Astrocyte of the cerebellum (primary cell): Measurements from ENCODE around the gene MICAL3.
A peak's percentile ranks its signal among the peaks of the same experiment; 100 is the strongest.

Experiments used
- DNase-seq: peaks from one replicate; pipeline ENCODE4 v3.0.0-alpha.2; 2011; ENCODE audit warnings: low read depth
- H3K4me3 ChIP-seq: 2 replicates; pipeline ENCODE4 v1.5.1; 2011; ENCODE audit warnings: mild to moderate bottlenecking, low read depth, low read length, moderate library complexity
- in situ Hi-C: cut with HindIII; loops from 2 replicates; pipeline ENCODE4 v1.10.0; 2017; ENCODE audit warnings: low sequenced_read_pairs
- TF ChIP-seq, protein P1 (sequence below): IDR thresholded peaks from 2 replicates; pipeline ENCODE4 v1.5.1; 2012; ENCODE audit warnings: low read length, low read depth, moderate library complexity, mild to moderate bottlenecking; ENCODE audit errors: missing control alignments

The MICAL3 gene

DNA sequence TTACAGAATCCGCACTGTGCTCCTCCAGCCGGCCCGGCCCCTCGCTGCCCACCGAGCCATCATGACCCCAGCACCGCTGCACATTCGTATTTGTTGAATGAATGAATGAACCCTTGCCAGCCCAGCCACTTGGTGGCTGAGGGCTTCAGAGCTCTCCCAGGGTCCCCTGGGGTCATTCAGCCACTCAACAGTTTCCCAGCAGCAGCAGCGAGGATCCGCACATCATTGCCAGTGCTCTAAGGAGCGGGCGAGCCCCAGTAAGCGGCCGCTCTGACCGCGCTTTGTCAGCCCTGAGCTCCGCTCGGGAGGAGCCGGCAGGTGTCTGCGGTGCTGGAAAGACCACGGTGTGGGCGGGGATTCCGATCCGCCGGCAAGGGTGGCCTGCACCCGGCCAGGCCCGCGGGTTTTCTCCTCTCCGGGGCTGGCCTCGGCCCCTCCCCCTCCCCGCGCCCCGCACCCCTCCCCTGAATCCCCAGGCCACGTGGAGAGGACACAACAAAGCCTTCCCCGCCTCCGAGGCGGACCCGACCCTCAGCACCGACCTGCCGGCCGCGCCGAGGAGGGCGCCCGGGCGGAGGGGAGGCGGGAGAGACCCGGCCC lies 250.7 kb downstream of the MICAL3 start:
- no peak for DNase-seq
- in situ Hi-C loops: no loop called here
- H3K4me3 ChIP-seq: peak overlapping the region; percentile 55
- TF ChIP-seq, protein P1, sequence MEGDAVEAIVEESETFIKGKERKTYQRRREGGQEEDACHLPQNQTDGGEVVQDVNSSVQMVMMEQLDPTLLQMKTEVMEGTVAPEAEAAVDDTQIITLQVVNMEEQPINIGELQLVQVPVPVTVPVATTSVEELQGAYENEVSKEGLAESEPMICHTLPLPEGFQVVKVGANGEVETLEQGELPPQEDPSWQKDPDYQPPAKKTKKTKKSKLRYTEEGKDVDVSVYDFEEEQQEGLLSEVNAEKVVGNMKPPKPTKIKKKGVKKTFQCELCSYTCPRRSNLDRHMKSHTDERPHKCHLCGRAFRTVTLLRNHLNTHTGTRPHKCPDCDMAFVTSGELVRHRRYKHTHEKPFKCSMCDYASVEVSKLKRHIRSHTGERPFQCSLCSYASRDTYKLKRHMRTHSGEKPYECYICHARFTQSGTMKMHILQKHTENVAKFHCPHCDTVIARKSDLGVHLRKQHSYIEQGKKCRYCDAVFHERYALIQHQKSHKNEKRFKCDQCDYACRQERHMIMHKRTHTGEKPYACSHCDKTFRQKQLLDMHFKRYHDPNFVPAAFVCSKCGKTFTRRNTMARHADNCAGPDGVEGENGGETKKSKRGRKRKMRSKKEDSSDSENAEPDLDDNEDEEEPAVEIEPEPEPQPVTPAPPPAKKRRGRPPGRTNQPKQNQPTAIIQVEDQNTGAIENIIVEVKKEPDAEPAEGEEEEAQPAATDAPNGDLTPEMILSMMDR: no peak

DNA sequence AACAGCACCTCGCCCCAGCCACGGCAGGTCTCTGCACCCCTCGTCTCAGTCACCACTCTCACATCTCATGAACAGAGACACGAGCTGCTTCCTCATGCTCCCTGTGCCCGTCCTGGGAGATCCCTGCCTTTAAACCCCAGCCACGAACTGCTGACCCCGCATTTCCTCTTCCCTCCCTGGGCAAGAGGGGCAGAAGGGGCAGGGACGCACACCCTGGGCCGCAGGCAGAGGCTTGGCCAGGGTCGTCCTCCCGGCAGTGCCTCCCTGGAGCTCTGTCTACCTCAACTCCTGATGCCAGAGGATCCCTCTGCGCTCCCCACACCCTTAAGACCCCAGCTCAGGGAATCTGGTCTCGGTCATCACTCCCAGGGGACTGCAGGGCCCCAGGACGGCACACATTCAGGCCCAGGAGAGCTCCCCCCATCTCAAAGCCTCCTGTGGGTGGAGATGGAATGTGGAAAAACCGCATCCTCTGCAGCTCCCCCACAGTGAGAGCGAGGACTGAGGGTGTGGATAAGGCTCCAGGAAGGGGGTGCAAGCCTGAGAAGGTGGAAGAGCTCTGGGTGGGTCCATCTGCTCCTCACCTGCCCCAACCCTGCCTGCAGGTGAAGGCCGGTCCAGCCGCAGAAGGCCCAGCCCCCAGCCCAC lies 251.3 kb downstream of the MICAL3 start:
- TF ChIP-seq, protein P1: no peak
- in situ Hi-C loops: no loop called here
- H3K4me3 ChIP-seq: peak overlapping the region; percentile 55
- no peak for DNase-seq

DNA sequence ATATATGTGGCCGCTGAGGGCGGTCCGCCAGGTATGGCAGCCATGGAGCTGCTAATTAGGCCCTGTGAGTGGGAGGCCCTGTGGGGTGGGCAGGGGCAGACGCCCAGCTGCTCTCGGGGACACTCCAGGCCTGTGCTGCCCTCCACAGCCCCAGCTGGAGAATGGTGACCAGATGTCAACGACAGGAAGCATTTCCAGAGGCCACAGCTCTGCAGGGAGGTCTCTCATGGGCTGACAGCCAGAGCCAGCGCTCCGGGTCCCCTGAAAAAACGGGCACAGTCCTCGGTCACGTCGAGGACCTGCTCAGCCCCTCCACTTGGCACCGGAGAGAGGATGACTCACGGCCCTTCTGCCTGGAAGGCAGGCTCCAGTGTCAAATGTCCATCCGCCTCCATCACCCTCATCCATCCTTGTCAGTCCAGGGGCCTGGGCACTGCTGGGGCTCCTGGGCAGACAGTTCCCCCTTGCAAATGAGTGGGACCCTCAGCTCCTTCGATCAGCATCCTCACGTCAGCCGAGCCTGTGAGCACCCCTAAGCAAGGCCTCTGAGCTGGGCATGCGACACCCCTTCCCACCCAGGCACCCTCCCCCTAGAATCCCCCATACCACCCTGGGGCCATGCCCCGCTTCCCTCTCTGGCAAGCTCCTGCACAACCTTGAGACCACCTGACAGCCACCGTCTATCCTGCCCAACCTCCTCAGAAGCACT lies 252.0 kb downstream of the MICAL3 start:
- no peak for DNase-seq
- TF ChIP-seq, protein P1: no peak
- peak overlapping the region; percentile 55 for H3K4me3 ChIP-seq
- in situ Hi-C loops: no loop called here

DNA sequence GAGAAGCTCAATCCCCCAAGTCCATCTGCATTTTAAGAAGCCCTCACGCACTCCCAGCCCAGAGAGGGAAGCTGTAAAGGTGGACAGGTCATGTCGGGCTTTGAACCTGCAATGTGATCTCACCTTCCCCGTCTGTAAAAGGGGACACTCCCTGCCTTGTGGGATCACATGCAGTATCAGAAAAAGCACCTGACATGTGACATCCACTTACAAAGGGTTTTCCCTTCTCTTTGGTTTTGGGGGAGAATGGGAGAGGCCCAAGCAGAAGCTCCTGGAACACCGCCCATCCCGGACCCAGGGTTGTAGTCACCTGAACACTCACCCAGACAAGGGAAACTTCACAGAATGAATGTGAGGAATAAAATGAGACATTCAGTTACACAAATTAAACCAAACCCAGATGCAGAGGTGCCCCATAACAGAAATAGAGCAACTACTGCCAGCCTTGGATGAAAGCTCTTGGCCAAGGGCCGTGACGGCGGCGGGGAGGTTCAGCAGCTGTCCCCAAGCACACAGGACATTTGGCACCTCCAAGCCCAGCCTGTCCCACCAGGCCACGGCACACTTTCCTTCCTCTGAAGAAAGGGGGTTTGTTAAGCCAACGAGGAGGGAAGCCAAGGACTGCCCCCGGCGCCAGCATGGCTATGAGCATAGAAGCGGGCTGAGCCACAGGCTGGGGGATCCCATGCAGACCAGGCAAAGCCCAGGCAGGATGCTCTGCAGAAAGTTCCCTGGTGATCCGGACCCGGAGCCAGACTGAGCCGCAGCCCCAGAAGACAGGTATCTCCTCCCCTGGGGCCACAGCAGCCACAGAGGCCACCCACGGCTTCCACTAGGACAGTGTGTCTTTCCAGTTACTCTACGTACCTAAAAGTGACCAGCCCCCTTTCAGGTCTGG lies 253.9 kb downstream of the MICAL3 start:
- H3K4me3 ChIP-seq: no peak overlapping the region
- TF ChIP-seq, protein P1: no peak
- in situ Hi-C loops: no loop called here
- no peak for DNase-seq

DNA sequence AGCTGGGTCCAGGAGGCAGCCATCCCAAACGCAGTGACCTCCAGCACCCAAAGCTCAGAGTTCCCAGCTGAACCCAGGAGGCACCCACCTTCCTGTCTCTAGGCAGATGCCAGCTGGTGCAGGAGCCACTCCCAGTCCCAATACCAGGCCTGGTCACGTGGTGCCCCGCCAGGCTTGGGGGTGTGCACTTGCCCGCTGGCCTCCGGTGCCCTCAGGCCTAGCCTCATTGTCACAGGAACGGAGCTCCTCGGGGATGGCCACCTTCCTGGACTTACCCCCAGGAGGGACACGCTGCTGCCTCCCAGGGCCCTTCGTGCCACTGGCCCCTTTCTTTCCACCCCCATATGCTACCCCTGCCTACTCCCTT lies 254.7 kb downstream of the MICAL3 start:
- in situ Hi-C loops: no loop called here
- no peak for DNase-seq
- TF ChIP-seq, protein P1: no peak
- no peak overlapping the region for H3K4me3 ChIP-seq
